DOHH2 (cell line): ENCODE data around the gene ZIK1.

Experiments used
- H3F3A ChIP-seq: fragments of 200-600 bp; sonication (generic), shearing (Covaris generic); 2 replicates; pipeline ENCODE4 v1.6.0; 2016; ENCODE audit warnings: antibody characterized with exemption, mild to moderate bottlenecking; ENCODE audit not compliant: control insufficient read depth, insufficient read depth
- H3K27ac ChIP-seq: fragments of 200-600 bp; sonication (generic); 2 replicates; pipeline ENCODE4 v1.5.1; 2014; ENCODE audit warnings: low read depth, mild to moderate bottlenecking, low read length, moderate library complexity
- H3K27me3 ChIP-seq: fragments of 200-600 bp; sonication (generic); 2 replicates; pipeline ENCODE4 v1.6.1; 2014; ENCODE audit warnings: mild to moderate bottlenecking, low read length, mixed read lengths; ENCODE audit not compliant: control insufficient read depth
- H3K36me3 ChIP-seq: fragments of 200-600 bp; sonication (generic); 2 replicates; pipeline ENCODE4 v1.6.1; 2014; ENCODE audit warnings: mild to moderate bottlenecking, low read length, moderate library complexity, mixed read lengths; ENCODE audit not compliant: control insufficient read depth
- H3K4me1 ChIP-seq: fragments of 200-600 bp; sonication (generic); 2 replicates; pipeline ENCODE4 v1.6.1; 2014; ENCODE audit warnings: mild to moderate bottlenecking, low read length, mixed read lengths; ENCODE audit not compliant: control insufficient read depth
- H3K4me2 ChIP-seq: fragments of 200-600 bp; sonication (generic); 2 replicates; pipeline ENCODE4 v1.6.0; 2014; ENCODE audit warnings: mild to moderate bottlenecking, low read length, moderate library complexity
- H3K4me3 ChIP-seq: fragments of 200-600 bp; sonication (generic); 2 replicates; pipeline ENCODE4 v1.5.1; 2014; ENCODE audit warnings: mild to moderate bottlenecking, low read length, mixed read lengths
- H3K79me2 ChIP-seq: fragments of 200-600 bp; sonication (generic); 2 replicates; pipeline ENCODE4 v1.6.1; 2014; ENCODE audit warnings: mild to moderate bottlenecking, low read length, mixed read lengths; ENCODE audit not compliant: control insufficient read depth
- H3K9me2 ChIP-seq: fragments of 200-600 bp; sonication (generic); replicated peaks from 2 replicates; pipeline ENCODE4 v1.6.1; 2014; ENCODE audit warnings: mild to moderate bottlenecking, low read length, mixed read lengths; ENCODE audit not compliant: control insufficient read depth
- H3K9me3 ChIP-seq: fragments of 200-600 bp; sonication (generic); 2 replicates; pipeline ENCODE4 v1.6.1; 2014; ENCODE audit warnings: antibody characterized with exemption, low read length, mixed read lengths; ENCODE audit not compliant: control insufficient read depth, insufficient read depth
- H4K20me1 ChIP-seq: fragments of 200-600 bp; sonication (generic); 2 replicates; pipeline ENCODE4 v1.6.0; 2014; ENCODE audit warnings: low read depth, mild to moderate bottlenecking, antibody characterized with exemption, low read length, moderate library complexity; ENCODE audit not compliant: control insufficient read depth, insufficient read depth
- CTCF ChIP-seq: fragments of 200-600 bp; sonication (generic); IDR thresholded peaks from one replicate; pipeline ENCODE4 v1.5.1; 2014; ENCODE audit warnings: antibody characterized with exemption, mild to moderate bottlenecking, low read depth, low read length; ENCODE audit not compliant: poor library complexity, severe bottlenecking
- EZH2phosphoT487 ChIP-seq: fragments of 200-600 bp; sonication (generic); IDR thresholded peaks from 2 replicates; pipeline ENCODE4 v1.6.1; 2017; ENCODE audit warnings: borderline replicate concordance, mild to moderate bottlenecking, antibody characterized with exemption, low read length, moderate library complexity, mixed read lengths

ZIK1 gene

GRCh38 chr19:57552432-57552831, 31.5 kb upstream of the ZIK1 start:
- TF ChIP-seq EZH2phosphoT487 (no peak), CTCF (no peak)
- no peaks in the 10 kb centered on the region for H3K79me2 ChIP-seq

DNA sequence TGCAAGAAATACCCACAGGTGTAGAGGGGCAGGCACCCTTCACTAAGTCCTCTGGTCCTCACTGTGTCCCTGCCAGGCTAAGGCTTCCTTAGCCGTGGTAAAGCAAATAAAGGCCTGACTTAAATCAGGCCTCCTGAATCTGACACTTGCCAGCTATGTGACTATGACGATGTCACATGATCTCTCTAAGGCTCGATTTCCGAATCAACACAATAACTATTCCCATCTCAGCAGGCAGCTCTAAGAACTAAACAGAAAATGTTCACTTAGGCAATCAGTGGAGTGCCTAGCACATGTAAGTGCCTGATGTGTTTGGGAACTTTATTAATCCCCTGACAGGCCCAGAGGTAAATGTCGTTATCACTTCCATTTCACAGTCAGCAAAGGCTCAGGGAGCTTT, 26.3 kb upstream of the ZIK1 start:
- Histone ChIP-seq H3K9me2 (no peaks in the 10 kb centered on the region), H3K79me2 (no peaks in the 10 kb centered on the region), H3K9me3 (peaks cover 52% of the 10 kb centered on the region), H3K27ac (no peak overlapping the region), H3K27me3 (no peaks in the 10 kb centered on the region), H3K36me3 (peaks cover 20% of the 10 kb centered on the region; the same call in 1 of the 2 replicates), H3K4me2 (no peak overlapping the region), H3K4me3 (no peak overlapping the region), H3F3A (no peaks in the 10 kb centered on the region), H4K20me1 (no peaks in the 10 kb centered on the region), H3K4me1 (peaks cover 10% of the 10 kb centered on the region)
- TF ChIP-seq CTCF: no peak
- no peak for TF ChIP-seq EZH2phosphoT487

More at GRCh38 chr19:57552432-57552831, 31.5 kb upstream of the ZIK1 start:
- Histone ChIP-seq H4K20me1 (no peaks in the 10 kb centered on the region), H3K9me3 (peaks cover 34% of the 10 kb centered on the region; the same call in 1 of the 2 replicates), H3K27ac (no peak overlapping the region), H3K36me3 (peaks cover 55% of the 10 kb centered on the region), H3K27me3 (no peaks in the 10 kb centered on the region), H3K4me3 (no peak overlapping the region), H3K4me2 (no peak overlapping the region), H3K9me2 (no peaks in the 10 kb centered on the region), H3F3A (no peaks in the 10 kb centered on the region), H3K4me1 (no peaks in the 10 kb centered on the region)

DNA sequence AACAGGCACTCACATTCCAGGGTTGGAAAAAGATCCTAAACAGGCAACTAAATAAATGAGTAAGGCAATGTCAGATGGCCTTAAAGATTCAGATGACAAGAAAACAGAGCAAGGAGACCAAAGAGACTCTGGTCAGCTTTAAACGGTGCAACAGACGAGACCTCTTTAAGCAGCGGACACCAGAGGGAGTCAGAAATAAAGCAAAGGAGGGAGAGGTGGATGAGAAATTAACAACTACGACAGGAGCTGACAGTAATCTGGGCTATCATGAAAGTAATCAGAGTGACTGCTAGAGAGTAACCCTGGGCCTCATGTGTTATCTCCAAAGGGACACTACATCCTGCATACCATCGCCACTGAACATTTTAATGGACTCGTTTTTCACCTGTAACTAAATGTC, 25.4 kb upstream of the ZIK1 start:
- Histone ChIP-seq H3K4me1 (peaks cover 10% of the 10 kb centered on the region), H3K36me3 (peaks cover 18% of the 10 kb centered on the region; the same call in 1 of the 2 replicates), H3K9me2 (no peaks in the 10 kb centered on the region), H3K27me3 (no peaks in the 10 kb centered on the region), H3K4me2 (peak overlapping the region; percentile 71), H3F3A (no peaks in the 10 kb centered on the region), H3K79me2 (no peaks in the 10 kb centered on the region), H4K20me1 (no peaks in the 10 kb centered on the region), H3K4me3 (peak overlapping the region; percentile 76), H3K9me3 (peaks cover 53% of the 10 kb centered on the region), H3K27ac (no peak overlapping the region)
- TF ChIP-seq CTCF (no peak), EZH2phosphoT487 (no peak)
